Measurements from ENCODE around the gene HIKESHI.
"Not testable (repeated sequence)": the region's sequence is repeated elsewhere in the genome, so short reads cannot be mapped to it uniquely, and the experiment has no call there.

Gene HIKESHI

GRCh38 chr11:86302092-86302793 lies at the start of gene HIKESHI:
TSS of gene HIKESHI (plus strand) at chr11:86302240. CDS start at chr11:86302449, 209 bp downstream.
- DNase-seq (ENCODE audit: low spot score): peak; percentile 65

- DNase-seq (ENCODE audit: low spot score): no peak
Observed at GRCh38 chr11:86255896-86256295, 46.1 kb upstream of the HIKESHI start.

- DNase-seq (ENCODE audit: low spot score): no peak
Observed at GRCh38 chr11:86256608-86257007, 45.4 kb upstream of the HIKESHI start.

GRCh38 chr11:86257446-86257845 lies 44.6 kb upstream of the HIKESHI start:
- no peak for DNase-seq (ENCODE audit: low spot score)

- no peak for DNase-seq (ENCODE audit: low spot score)
Observed at GRCh38 chr11:86259730-86260129, 42.3 kb upstream of the HIKESHI start.

- DNase-seq (ENCODE audit: low spot score): no peak
Observed at GRCh38 chr11:86261328-86261727, 40.7 kb upstream of the HIKESHI start.

GRCh38 chr11:86262387-86262786 lies 39.7 kb upstream of the HIKESHI start:
- no peak for DNase-seq (ENCODE audit: low spot score)

- DNase-seq (ENCODE audit: low spot score): no peak
Observed at GRCh38 chr11:86264649-86265048, 37.4 kb upstream of the HIKESHI start.

- DNase-seq (ENCODE audit: low spot score): no peak
Observed at GRCh38 chr11:86265194-86265593, 36.8 kb upstream of the HIKESHI start.

GRCh38 chr11:86269645-86270044 lies 32.4 kb upstream of the HIKESHI start:
- DNase-seq (ENCODE audit: low spot score): no peak

GRCh38 chr11:86274503-86274902 lies 27.5 kb upstream of the HIKESHI start:
- no peak for DNase-seq (ENCODE audit: low spot score)

GRCh38 chr11:86274999-86275398 lies 27.0 kb upstream of the HIKESHI start:
- DNase-seq (ENCODE audit: low spot score): no peak

GRCh38 chr11:86275493-86276370 lies 26.3 kb upstream of the HIKESHI start:
- DNase-seq (ENCODE audit: low spot score): no peak

GRCh38 chr11:86277741-86278140 lies 24.3 kb upstream of the HIKESHI start:
- DNase-seq (ENCODE audit: low spot score): no peak

GRCh38 chr11:86278226-86278625 lies 23.8 kb upstream of the HIKESHI start:
- DNase-seq (ENCODE audit: low spot score): no peak

GRCh38 chr11:86279747-86280146 lies 22.3 kb upstream of the HIKESHI start:
- DNase-seq (ENCODE audit: low spot score): no peak

- no peak for DNase-seq (ENCODE audit: low spot score)
Observed at GRCh38 chr11:86287468-86287796, 14.6 kb upstream of the HIKESHI start.

- no peak for DNase-seq (ENCODE audit: low spot score)
Observed at GRCh38 chr11:86288776-86289507, 13.1 kb upstream of the HIKESHI start.

- not testable (repeated sequence) for DNase-seq (ENCODE audit: low spot score)
Observed at GRCh38 chr11:86289508-86290280, 12.3 kb upstream of the HIKESHI start.

- no peak for DNase-seq (ENCODE audit: low spot score)
Observed at GRCh38 chr11:86291466-86292262, 10.4 kb upstream of the HIKESHI start.

Measured in HuH-7.5 (cell line).